CD8-positive, alpha-beta memory T cell (primary cell): ENCODE measurements around the gene MOB3A. TPM values are rescaled to one million over a fixed set of nuclear protein-coding genes. Genes with fewer than 3 reads are reported as not detected.

Experiments
- CTCF ChIA-PET: fragments of 350-600 bp; sonication (Branson Sonifier 250); formaldehyde crosslinking; loops from one replicate; lab custom pipeline; 2021; ENCODE audit warnings: antibody characterized with exemption; lab: Charles Lee
- POLR2A ChIA-PET: fragments of 350-600 bp; sonication (Branson Sonifier 250); formaldehyde crosslinking; loops from one replicate; lab custom pipeline; 2021; ENCODE audit warnings: antibody characterized with exemption; lab: Charles Lee
- DNase-seq, 5 donors: peaks; one replicate each; pipeline versions ENCODE4 v3.0.0 to v3.0.0-alpha.2; 2020 to 2022; ENCODE audit warnings: mixed read lengths in 1 of 5
- H3K27ac ChIP-seq: one replicate; pipeline ENCODE4 v1.7.0; 2013; ENCODE audit warnings: low read depth, mild to moderate bottlenecking, low read length, moderate library complexity
- H3K27me3 ChIP-seq: 2 replicates; pipeline ENCODE4 v1.7.0; 2013; ENCODE audit warnings: low read length, mild to moderate bottlenecking; ENCODE audit not compliant: insufficient read depth, poor library complexity, severe bottlenecking
- H3K36me3 ChIP-seq: 2 replicates; pipeline ENCODE4 v1.7.0; 2013; ENCODE audit warnings: mild to moderate bottlenecking, low read length, moderate library complexity; ENCODE audit not compliant: insufficient read depth
- H3K4me1 ChIP-seq: 2 replicates; pipeline ENCODE4 v1.7.0; 2013; ENCODE audit warnings: mild to moderate bottlenecking, low read length, moderate library complexity; ENCODE audit not compliant: insufficient read depth
- H3K4me3 ChIP-seq: 2 replicates; pipeline ENCODE4 v1.7.0; 2013; ENCODE audit warnings: mild to moderate bottlenecking, low read length
- H3K9me3 ChIP-seq: 2 replicates; pipeline ENCODE4 v1.7.0; 2013; ENCODE audit warnings: mild to moderate bottlenecking, low read length
- H3K27ac Mint-ChIP-seq, 8 donors: one replicate each; pipeline ENCODE4 v1.8.0; 2020 to 2021; ENCODE audit warnings: mixed read lengths in 8 of 8, mild to moderate bottlenecking in 6 of 8, inconsistent platforms in 3 of 8, moderate library complexity in 3 of 8
- H3K27me3 Mint-ChIP-seq, 2 donors: one replicate each; pipeline ENCODE4 v1.8.0; 2020 to 2021; ENCODE audit warnings: mixed read lengths in 2 of 2, mild to moderate bottlenecking in 1 of 2, moderate library complexity in 1 of 2
- H3K36me3 Mint-ChIP-seq, 3 donors: one replicate each; pipeline ENCODE4 v1.8.0; 2020 to 2021; ENCODE audit warnings: mixed read lengths in 3 of 3, inconsistent platforms in 1 of 3, mild to moderate bottlenecking in 1 of 3
- H3K4me1 Mint-ChIP-seq, 3 donors: one replicate each; pipeline ENCODE4 v1.8.0; 2020 to 2021; ENCODE audit warnings: mixed read lengths in 3 of 3, inconsistent platforms in 1 of 3, mild to moderate bottlenecking in 1 of 3
- H3K4me3 Mint-ChIP-seq, 7 donors: one replicate each; pipeline ENCODE4 v1.8.0; 2020 to 2021; ENCODE audit warnings: mixed read lengths in 7 of 7, mild to moderate bottlenecking in 6 of 7, moderate library complexity in 4 of 7, inconsistent platforms in 2 of 7
- H3K9me3 Mint-ChIP-seq, 5 donors: one replicate each; pipeline ENCODE4 v1.8.0; 2020 to 2022; ENCODE audit warnings: mixed read lengths in 5 of 5, mild to moderate bottlenecking in 3 of 5, moderate library complexity in 2 of 5, inconsistent platforms in 1 of 5
- polyA plus RNA-seq: library from polyadenylated mRNA; unstranded; fragments of 300-500 nt; fragmentation: Illumina TruSeq; gene quantifications from one replicate; pipeline ENCODE4 v1.2.3, GENCODE V29; 2021
- total RNA-seq, 2 experiments: library from RNA; stranded (reverse); gene quantifications; one replicate each; pipeline ENCODE4 v1.2.3, GENCODE V29; 2021

The MOB3A gene
- total and polyA plus RNA-seq, 3 experiments from 2014 or later = 106 to 188 (median 171) TPM

- peaks cover 0 to 42% (median 0%) of the 10 kb centered on the region in 3 donors for H3K36me3 Mint-ChIP-seq
- peaks cover 72% of the 10 kb centered on the region for H3K4me1 ChIP-seq
- H3K36me3 ChIP-seq = peaks cover 11% of the 10 kb centered on the region
- H3K27me3 ChIP-seq = no peaks in the 10 kb centered on the region
- peak overlapping the region in 6 of 7 donors; percentile 11 to 88 (median 69) for H3K4me3 Mint-ChIP-seq
- peak overlapping the region; percentile 55 to 89 (median 76) for H3K27ac Mint-ChIP-seq
- H3K4me3 ChIP-seq = peak overlapping the region; percentile 98
- peak overlapping the region; percentile 4 for H3K27ac ChIP-seq
- no peaks in the 10 kb centered on the region for H3K9me3 ChIP-seq
- no peaks in the 10 kb centered on the region for H3K9me3 Mint-ChIP-seq
- peak in 2 of 5 donors; percentile 40 to 58 for DNase-seq
- CTCF ChIA-PET = interaction anchor here (1.3 to 2.7 kb wide), 2 partner anchors 12 to 20 kb away, joined by 3 to 6 read pairs; no protein-coding TSS in a partner anchor
- POLR2A ChIA-PET = no interaction called here
- H3K27me3 Mint-ChIP-seq = peaks cover 0 to 3% of the 10 kb centered on the region in 2 donors
- H3K4me1 Mint-ChIP-seq = peaks cover 23 to 65% (median 32%) of the 10 kb centered on the region in 3 donors
Observed at GRCh38 chr19:2047449-2048103, 48.5 kb downstream of the MOB3A start.

GRCh38 chr19:2047076-2047448 is 49.1 kb downstream of the MOB3A start:
- ChIA-PET CTCF (no interaction called here), POLR2A (no interaction called here)
- Mint-ChIP-seq H3K27me3 (peaks cover 0 to 3% of the 10 kb centered on the region in 2 donors), H3K27ac (peak overlapping the region in 6 of 8 donors; percentile 33 to 89 (median 40)), H3K4me1 (peaks cover 19 to 65% (median 29%) of the 10 kb centered on the region in 3 donors), H3K36me3 (peaks cover 0 to 46% (median 0%) of the 10 kb centered on the region in 3 donors), H3K9me3 (no peaks in the 10 kb centered on the region), H3K4me3 (peak overlapping the region in 4 of 7 donors; percentile 29 to 88 (median 41))
- peaks cover 11% of the 10 kb centered on the region for H3K36me3 ChIP-seq
- H3K9me3 ChIP-seq = no peaks in the 10 kb centered on the region
- H3K27me3 ChIP-seq = no peaks in the 10 kb centered on the region
- no peak overlapping the region for H3K4me3 ChIP-seq
- H3K4me1 ChIP-seq = peaks cover 71% of the 10 kb centered on the region
- no peak overlapping the region for H3K27ac ChIP-seq
- no peak for DNase-seq

- Histone ChIP-seq H3K9me3 (no peaks in the 10 kb centered on the region), H3K4me3 (no peak overlapping the region), H3K36me3 (peaks cover 12% of the 10 kb centered on the region), H3K4me1 (peaks cover 68% of the 10 kb centered on the region), H3K27ac (no peak overlapping the region), H3K27me3 (no peaks in the 10 kb centered on the region)
- POLR2A ChIA-PET = interaction anchor here (0.6 kb wide), 1 partner anchor 13 kb away, joined by 3 read pairs; no protein-coding TSS in a partner anchor
- Mint-ChIP-seq H3K27me3 (peaks cover 0 to 3% of the 10 kb centered on the region in 2 donors), H3K27ac (peak overlapping the region in 3 of 8 donors; percentile 68 to 95 (median 75)), H3K9me3 (no peaks in the 10 kb centered on the region), H3K4me3 (peak overlapping the region in 2 of 7 donors; percentile 44 to 88), H3K36me3 (peaks cover 0 to 48% (median 0%) of the 10 kb centered on the region in 3 donors), H3K4me1 (peaks cover 15 to 61% (median 24%) of the 10 kb centered on the region in 3 donors)
- DNase-seq = no peak
- CTCF ChIA-PET = interaction anchor here (1.4 kb wide), 1 partner anchor 12 kb away, joined by 3 read pairs; no protein-coding TSS in a partner anchor
Observed at GRCh38 chr19:2046046-2046907, 49.8 kb downstream of the MOB3A start.

- H3K36me3 ChIP-seq = peaks cover 19% of the 10 kb centered on the region
- H3K4me1 Mint-ChIP-seq = peaks cover 15 to 66% (median 24%) of the 10 kb centered on the region in 3 donors
- no peaks in the 10 kb centered on the region for H3K9me3 ChIP-seq
- CTCF ChIA-PET = interaction anchor here (1.4 kb wide), 1 partner anchor 11 kb away, joined by 3 read pairs; no protein-coding TSS in a partner anchor
- no peak overlapping the region for H3K4me3 ChIP-seq
- DNase-seq = no peak
- POLR2A ChIA-PET = interaction anchor here (0.6 kb wide), 1 partner anchor 12 kb away, joined by 3 read pairs; no protein-coding TSS in a partner anchor
- H3K27ac ChIP-seq = no peak overlapping the region
- peaks cover 75% of the 10 kb centered on the region for H3K4me1 ChIP-seq
- no peaks in the 10 kb centered on the region for H3K9me3 Mint-ChIP-seq
- peaks cover 0 to 3% of the 10 kb centered on the region in 2 donors for H3K27me3 Mint-ChIP-seq
- no peaks in the 10 kb centered on the region for H3K27me3 ChIP-seq
- H3K27ac Mint-ChIP-seq = peak overlapping the region in 5 of 8 donors; percentile 26 to 96 (median 91)
- no peak overlapping the region for H3K4me3 Mint-ChIP-seq
- H3K36me3 Mint-ChIP-seq = peaks cover 0 to 54% (median 0%) of the 10 kb centered on the region in 3 donors
Observed at GRCh38 chr19:2045501-2046045, 50.6 kb downstream of the MOB3A start.

- peaks cover 26% of the 10 kb centered on the region for H3K36me3 ChIP-seq
- peak overlapping the region in 2 of 7 donors; percentile 8 to 34 for H3K4me3 Mint-ChIP-seq
- H3K27me3 ChIP-seq = no peaks in the 10 kb centered on the region
- peaks cover 0 to 3% of the 10 kb centered on the region in 2 donors for H3K27me3 Mint-ChIP-seq
- CTCF ChIA-PET = interaction anchor here (1.1 to 1.4 kb wide), 2 partner anchors 10 to 26 kb away, joined by 3 to 4 read pairs; no protein-coding TSS in a partner anchor
- H3K4me1 Mint-ChIP-seq = peaks cover 15 to 65% (median 24%) of the 10 kb centered on the region in 3 donors
- DNase-seq = no peak
- H3K4me1 ChIP-seq = peaks cover 79% of the 10 kb centered on the region
- H3K27ac ChIP-seq = no peak overlapping the region
- H3K4me3 ChIP-seq = no peak overlapping the region
- H3K27ac Mint-ChIP-seq = peak overlapping the region in 7 of 8 donors; percentile 81 to 97 (median 91)
- H3K36me3 Mint-ChIP-seq = peaks cover 0 to 55% (median 0%) of the 10 kb centered on the region in 3 donors
- H3K9me3 Mint-ChIP-seq = no peaks in the 10 kb centered on the region
- no peaks in the 10 kb centered on the region for H3K9me3 ChIP-seq
- POLR2A ChIA-PET = interaction anchor here (0.6 kb wide), 1 partner anchor 11 kb away, joined by 3 read pairs; no protein-coding TSS in a partner anchor
Observed at GRCh38 chr19:2044709-2045500, 51.2 kb downstream of the MOB3A start.

- H3K27ac Mint-ChIP-seq = peak overlapping the region; percentile 71 to 97 (median 92)
- CTCF ChIA-PET = interaction anchor here (0.9 to 1.4 kb wide), 3 partner anchors 10 to 26 kb away, joined by 3 to 4 read pairs (median 3); no protein-coding TSS in a partner anchor
Observed at GRCh38 chr19:2043961-2044708, 52.0 kb downstream of the MOB3A start.

More at GRCh38 chr19:2043961-2044708, 52.0 kb downstream of the MOB3A start:
- Histone ChIP-seq H3K36me3 (peaks cover 26% of the 10 kb centered on the region), H3K4me1 (peaks cover 72% of the 10 kb centered on the region), H3K27ac (no peak overlapping the region), H3K27me3 (no peaks in the 10 kb centered on the region), H3K9me3 (no peaks in the 10 kb centered on the region), H3K4me3 (no peak overlapping the region)
- H3K27me3 Mint-ChIP-seq = peaks cover 0 to 3% of the 10 kb centered on the region in 2 donors
- DNase-seq = peak in 2 of 5 donors; percentile 24 to 38
- POLR2A ChIA-PET = interaction anchor here (0.9 kb wide), 1 partner anchor 8 kb away, joined by 4 read pairs; no protein-coding TSS in a partner anchor
- H3K9me3 Mint-ChIP-seq = no peaks in the 10 kb centered on the region
- peak overlapping the region in 4 of 7 donors; percentile 13 to 74 (median 15) for H3K4me3 Mint-ChIP-seq
- H3K4me1 Mint-ChIP-seq = peaks cover 15 to 57% (median 20%) of the 10 kb centered on the region in 3 donors
- peaks cover 0 to 55% (median 0%) of the 10 kb centered on the region in 3 donors for H3K36me3 Mint-ChIP-seq
